ENCODE results near the gene MZF1. TPM values are rescaled to one million over a fixed set of nuclear protein-coding genes. Genes with fewer than 3 reads are reported as not detected.

MZF1 gene
- total and polyA plus RNA-seq, 2 donors (not counting 1 experiment from before 2014, with no cell fraction given): 4.1 to 14.9 TPM

DNA sequence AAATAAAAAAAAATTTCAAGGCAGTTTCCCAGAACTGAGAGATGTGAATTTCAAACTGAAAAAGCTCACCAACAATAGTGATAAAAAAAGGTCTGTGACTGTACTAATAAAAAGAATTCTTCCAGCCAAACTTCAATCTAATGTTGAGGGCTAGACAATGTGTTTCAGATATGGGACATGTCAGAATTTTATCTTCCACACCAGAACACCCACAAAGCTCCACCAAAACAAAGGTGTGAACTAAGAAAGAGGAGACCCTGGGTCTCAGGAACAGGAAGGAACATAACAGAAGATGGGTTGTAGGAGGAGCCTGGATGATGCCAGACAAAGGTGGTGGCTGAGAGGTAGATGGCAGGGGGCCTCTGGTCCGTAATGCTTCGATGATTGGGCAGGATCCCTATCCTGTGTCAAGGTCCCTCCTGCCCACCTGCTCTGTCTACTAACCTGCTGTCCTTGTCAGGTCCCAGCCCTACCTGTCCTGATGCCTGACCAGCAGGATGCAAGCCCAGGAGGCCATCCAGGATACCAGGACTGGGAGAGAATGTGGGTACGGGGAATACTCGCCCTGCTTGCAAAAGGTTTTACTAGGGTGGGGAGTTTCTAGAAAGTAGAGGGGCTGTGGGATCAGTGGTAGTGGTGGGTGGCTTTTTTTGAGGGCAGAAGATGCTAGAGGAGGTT is 4.5 kb downstream of the MZF1 start:
- no peaks in the 10 kb centered on the region for H3K27me3 ChIP-seq (ENCODE audit: control insufficient read depth, insufficient read depth, low read length)
- no peak overlapping the region for H2AFZ ChIP-seq (ENCODE audit: low read length)
- H3K4me3 ChIP-seq (replicated peaks in 1 of 4; ENCODE audit: control extremely low read depth in 1 of 4, insufficient read depth in 1 of 4, low read depth in 3 of 4, low read length in 4 of 4): no peak overlapping the region
- no peak overlapping the region for H3K27ac ChIP-seq (ENCODE audit: insufficient read depth, low read length)
- H4K20me1 ChIP-seq (ENCODE audit: control insufficient read depth, extremely low read depth, insufficient read depth, low read length): no peaks in the 10 kb centered on the region
- peaks cover 4% of the 10 kb centered on the region for H3K4me1 ChIP-seq (ENCODE audit: control insufficient read depth, extremely low read depth, insufficient read depth, low read length)
- no peak for DNase-seq (ENCODE audit: low read depth in 2 of 2)
- H3K9ac ChIP-seq (ENCODE audit: insufficient read depth, low read length): no peak overlapping the region
- no peak overlapping the region for H3K4me2 ChIP-seq (ENCODE audit: extremely low read depth, insufficient read depth, low read length)
- H3K36me3 ChIP-seq (ENCODE audit: control insufficient read depth, insufficient read depth, low read length): peaks cover 14% of the 10 kb centered on the region
- no peaks in the 10 kb centered on the region for H3K9me3 ChIP-seq (ENCODE audit: control insufficient read depth, insufficient read depth, low read depth, low read length)
- TF ChIP-seq EZH2 (IDR thresholded peaks at IDR 0.05; ENCODE audit: low read length, missing control alignments): no peak
- TF ChIP-seq, protein P1, sequence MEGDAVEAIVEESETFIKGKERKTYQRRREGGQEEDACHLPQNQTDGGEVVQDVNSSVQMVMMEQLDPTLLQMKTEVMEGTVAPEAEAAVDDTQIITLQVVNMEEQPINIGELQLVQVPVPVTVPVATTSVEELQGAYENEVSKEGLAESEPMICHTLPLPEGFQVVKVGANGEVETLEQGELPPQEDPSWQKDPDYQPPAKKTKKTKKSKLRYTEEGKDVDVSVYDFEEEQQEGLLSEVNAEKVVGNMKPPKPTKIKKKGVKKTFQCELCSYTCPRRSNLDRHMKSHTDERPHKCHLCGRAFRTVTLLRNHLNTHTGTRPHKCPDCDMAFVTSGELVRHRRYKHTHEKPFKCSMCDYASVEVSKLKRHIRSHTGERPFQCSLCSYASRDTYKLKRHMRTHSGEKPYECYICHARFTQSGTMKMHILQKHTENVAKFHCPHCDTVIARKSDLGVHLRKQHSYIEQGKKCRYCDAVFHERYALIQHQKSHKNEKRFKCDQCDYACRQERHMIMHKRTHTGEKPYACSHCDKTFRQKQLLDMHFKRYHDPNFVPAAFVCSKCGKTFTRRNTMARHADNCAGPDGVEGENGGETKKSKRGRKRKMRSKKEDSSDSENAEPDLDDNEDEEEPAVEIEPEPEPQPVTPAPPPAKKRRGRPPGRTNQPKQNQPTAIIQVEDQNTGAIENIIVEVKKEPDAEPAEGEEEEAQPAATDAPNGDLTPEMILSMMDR (conservative IDR thresholded peaks at IDR 0.05 in 1 of 2, IDR thresholded peaks at IDR 0.05 in 1 of 2; ENCODE audit: low read depth in 1 of 2, low read length in 2 of 2): no peak
- peaks cover 3% of the 10 kb centered on the region for H3K79me2 ChIP-seq (ENCODE audit: control insufficient read depth, insufficient read depth, low read length)

DNA sequence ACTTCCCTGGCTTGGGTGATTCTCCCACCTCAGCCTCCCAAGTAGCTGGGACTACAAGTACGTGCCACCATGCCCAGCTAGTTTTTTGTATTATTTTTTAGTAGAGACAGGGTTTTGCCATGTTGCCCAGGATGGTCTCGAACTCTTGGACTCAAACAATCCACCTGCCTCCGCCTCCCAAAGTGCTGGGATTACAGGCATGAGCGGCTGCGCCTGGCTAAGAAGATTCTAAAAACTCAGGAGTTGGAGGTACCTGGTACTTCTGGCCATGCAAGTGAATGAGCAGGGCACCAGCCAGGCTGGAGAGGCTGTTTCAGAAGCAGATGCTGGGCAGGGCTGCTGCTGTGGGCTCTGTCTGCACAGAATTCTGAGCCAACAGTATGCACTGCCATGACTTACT is 6.1 kb downstream of the MZF1 start:
- H2AFZ ChIP-seq (ENCODE audit: low read length): no peak overlapping the region
- H3K4me1 ChIP-seq (ENCODE audit: control insufficient read depth, extremely low read depth, insufficient read depth, low read length): peaks cover 2% of the 10 kb centered on the region
- no peaks in the 10 kb centered on the region for H3K27me3 ChIP-seq (ENCODE audit: control insufficient read depth, insufficient read depth, low read length)
- no peak for DNase-seq (ENCODE audit: low read depth in 2 of 2)
- H3K36me3 ChIP-seq (ENCODE audit: control insufficient read depth, insufficient read depth, low read length): peaks cover 14% of the 10 kb centered on the region
- H3K27ac ChIP-seq (ENCODE audit: insufficient read depth, low read length): no peak overlapping the region
- no peak overlapping the region for H3K9ac ChIP-seq (ENCODE audit: insufficient read depth, low read length)
- TF ChIP-seq, protein P1 (conservative IDR thresholded peaks at IDR 0.05 in 1 of 2, IDR thresholded peaks at IDR 0.05 in 1 of 2; ENCODE audit: low read depth in 1 of 2, low read length in 2 of 2): no peak
- no peak overlapping the region for H3K4me3 ChIP-seq (replicated peaks in 1 of 4; ENCODE audit: control extremely low read depth in 1 of 4, insufficient read depth in 1 of 4, low read depth in 3 of 4, low read length in 4 of 4)
- peaks cover 2% of the 10 kb centered on the region for H3K79me2 ChIP-seq (ENCODE audit: control insufficient read depth, insufficient read depth, low read length)
- no peaks in the 10 kb centered on the region for H4K20me1 ChIP-seq (ENCODE audit: control insufficient read depth, extremely low read depth, insufficient read depth, low read length)
- H3K4me2 ChIP-seq (ENCODE audit: extremely low read depth, insufficient read depth, low read length): no peak overlapping the region
- no peaks in the 10 kb centered on the region for H3K9me3 ChIP-seq (ENCODE audit: control insufficient read depth, insufficient read depth, low read depth, low read length)

DNA sequence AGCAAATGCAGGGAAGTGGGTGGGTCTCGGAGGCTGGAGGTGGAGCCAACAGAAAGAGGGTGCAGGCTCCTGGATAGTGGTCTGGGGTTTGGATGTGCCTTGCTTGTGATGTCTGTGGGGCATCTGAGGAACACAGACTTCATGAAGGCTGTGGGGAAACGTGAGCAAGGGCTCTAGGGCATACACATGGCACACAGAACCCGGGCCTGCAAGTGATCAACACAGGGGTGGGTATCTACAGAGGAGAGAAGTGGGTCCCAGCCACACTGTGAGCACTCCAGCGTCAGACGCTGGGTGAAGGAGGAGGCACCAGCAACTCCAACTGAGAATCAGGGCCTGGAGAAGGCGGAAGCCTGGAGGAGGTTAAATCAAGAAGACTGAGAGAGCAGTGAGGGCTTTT is 9.3 kb downstream of the MZF1 start:
- no peaks in the 10 kb centered on the region for H3K9me3 ChIP-seq (ENCODE audit: control insufficient read depth, insufficient read depth, low read depth, low read length)

More for the DNA sequence above, 9.3 kb downstream of the MZF1 start:
- Histone ChIP-seq H3K27ac (ENCODE audit: insufficient read depth, low read length) (no peak overlapping the region), H3K4me1 (ENCODE audit: control insufficient read depth, extremely low read depth, insufficient read depth, low read length) (peaks cover 4% of the 10 kb centered on the region), H3K4me2 (ENCODE audit: extremely low read depth, insufficient read depth, low read length) (no peak overlapping the region), H3K9ac (ENCODE audit: insufficient read depth, low read length) (no peak overlapping the region), H3K36me3 (ENCODE audit: control insufficient read depth, insufficient read depth, low read length) (no peaks in the 10 kb centered on the region), H3K27me3 (ENCODE audit: control insufficient read depth, insufficient read depth, low read length) (no peaks in the 10 kb centered on the region), H2AFZ (ENCODE audit: low read length) (no peak overlapping the region), H3K4me3 (replicated peaks in 1 of 4; ENCODE audit: control extremely low read depth in 1 of 4, insufficient read depth in 1 of 4, low read depth in 3 of 4, low read length in 4 of 4) (no peak overlapping the region), H4K20me1 (ENCODE audit: control insufficient read depth, extremely low read depth, insufficient read depth, low read length) (no peaks in the 10 kb centered on the region), H3K79me2 (ENCODE audit: control insufficient read depth, insufficient read depth, low read length) (no peaks in the 10 kb centered on the region)
- TF ChIP-seq, protein P1 (conservative IDR thresholded peaks at IDR 0.05 in 1 of 2, IDR thresholded peaks at IDR 0.05 in 1 of 2; ENCODE audit: low read depth in 1 of 2, low read length in 2 of 2): no peak
- TF ChIP-seq EZH2 (IDR thresholded peaks at IDR 0.05; ENCODE audit: low read length, missing control alignments): no peak
- DNase-seq (ENCODE audit: low read depth in 2 of 2): no peak

Measured in fibroblast of lung (primary cell).